ENCODE results near the gene SLC47A2. TPM values are rescaled to one million over a fixed set of nuclear protein-coding genes. Genes with fewer than 3 reads are reported as not detected.

Gene SLC47A2
- total RNA-seq, 2 experiments from 2014 or later = not detected

DNA sequence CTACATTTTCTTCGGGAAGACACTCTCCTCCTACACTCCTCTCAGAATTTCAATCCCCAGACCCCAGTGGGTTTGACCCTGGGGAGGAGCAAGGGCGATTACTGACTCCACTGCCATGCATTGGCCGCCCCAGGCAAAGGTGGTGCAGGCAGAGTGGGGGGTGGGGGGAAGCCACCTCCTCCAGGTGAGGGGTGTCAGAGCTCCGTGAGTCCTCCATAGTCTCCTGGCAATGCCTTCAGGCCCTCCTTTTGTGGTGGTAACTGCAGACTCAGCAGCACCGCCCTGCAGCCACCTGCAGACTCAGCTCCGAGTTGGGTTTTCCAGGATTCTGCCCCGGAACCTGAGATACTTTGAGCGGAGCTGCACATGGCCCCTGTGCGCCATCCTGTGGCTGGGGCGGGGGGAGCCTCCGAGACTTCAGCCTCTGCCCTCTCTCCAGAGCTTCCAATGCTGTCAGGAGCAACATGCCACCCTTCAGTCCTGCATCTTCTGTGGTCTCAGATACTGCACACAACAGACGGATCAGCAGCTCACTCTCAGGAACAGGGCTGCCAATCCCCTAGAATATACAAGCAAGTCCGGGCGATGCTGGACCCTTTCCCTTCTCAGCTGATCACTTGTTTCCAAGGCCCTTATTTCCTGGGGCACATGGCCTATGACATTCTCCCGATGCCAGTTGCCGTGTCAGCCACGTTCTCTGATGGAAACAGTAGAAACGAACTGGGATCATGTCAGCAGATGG, 2.4 kb upstream of the SLC47A2 start:
- ChIA-PET CTCF (ENCODE audit: unreplicated experiment) (no interaction called here), POLR2A (no interaction called here)
- H2AFZ ChIP-seq (ENCODE audit: low read length) = no peak overlapping the region
- H3K79me2 ChIP-seq (ENCODE audit: insufficient read depth, low read depth, low read length) = no peaks in the 10 kb centered on the region
- H3K36me3 ChIP-seq (ENCODE audit: insufficient read depth, low read length) = no peaks in the 10 kb centered on the region
- no peak for TF ChIP-seq EZH2phosphoT487 (IDR thresholded peaks at IDR 0.05; ENCODE audit: borderline replicate concordance, low read depth, low read length)
- TF ChIP-seq, protein P1, sequence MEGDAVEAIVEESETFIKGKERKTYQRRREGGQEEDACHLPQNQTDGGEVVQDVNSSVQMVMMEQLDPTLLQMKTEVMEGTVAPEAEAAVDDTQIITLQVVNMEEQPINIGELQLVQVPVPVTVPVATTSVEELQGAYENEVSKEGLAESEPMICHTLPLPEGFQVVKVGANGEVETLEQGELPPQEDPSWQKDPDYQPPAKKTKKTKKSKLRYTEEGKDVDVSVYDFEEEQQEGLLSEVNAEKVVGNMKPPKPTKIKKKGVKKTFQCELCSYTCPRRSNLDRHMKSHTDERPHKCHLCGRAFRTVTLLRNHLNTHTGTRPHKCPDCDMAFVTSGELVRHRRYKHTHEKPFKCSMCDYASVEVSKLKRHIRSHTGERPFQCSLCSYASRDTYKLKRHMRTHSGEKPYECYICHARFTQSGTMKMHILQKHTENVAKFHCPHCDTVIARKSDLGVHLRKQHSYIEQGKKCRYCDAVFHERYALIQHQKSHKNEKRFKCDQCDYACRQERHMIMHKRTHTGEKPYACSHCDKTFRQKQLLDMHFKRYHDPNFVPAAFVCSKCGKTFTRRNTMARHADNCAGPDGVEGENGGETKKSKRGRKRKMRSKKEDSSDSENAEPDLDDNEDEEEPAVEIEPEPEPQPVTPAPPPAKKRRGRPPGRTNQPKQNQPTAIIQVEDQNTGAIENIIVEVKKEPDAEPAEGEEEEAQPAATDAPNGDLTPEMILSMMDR (conservative IDR thresholded peaks at IDR 0.05; ENCODE audit: low read length) = peak; percentile 45; the same call in 1 of the 2 replicates
- no peak overlapping the region for H3K4me3 ChIP-seq (ENCODE audit: low read depth, low read length, poor library complexity, severe bottlenecking)
- no peak overlapping the region for H3K27ac ChIP-seq (ENCODE audit: low read depth, low read length, poor library complexity, severe bottlenecking)
- no peak for DNase-seq (ENCODE audit: low spot score)
- no peaks in the 10 kb centered on the region for H3K9me2 ChIP-seq (ENCODE audit: insufficient read depth, low read length)
- no peaks in the 10 kb centered on the region for H4K20me1 ChIP-seq (ENCODE audit: insufficient read depth, low read length)
- no TSS peak for BruUV-seq (replicated peaks)
- no peaks in the 10 kb centered on the region for H3K9me3 ChIP-seq (ENCODE audit: low read length)
- H3K4me1 ChIP-seq (ENCODE audit: insufficient read depth, low read length, poor library complexity, severe bottlenecking) = no peaks in the 10 kb centered on the region
- H3K4me2 ChIP-seq (ENCODE audit: low read length) = no peak overlapping the region
- intact Hi-C loops (cut with micrococcal nuclease; ENCODE audit: unreplicated experiment) = no loop called here

DNA sequence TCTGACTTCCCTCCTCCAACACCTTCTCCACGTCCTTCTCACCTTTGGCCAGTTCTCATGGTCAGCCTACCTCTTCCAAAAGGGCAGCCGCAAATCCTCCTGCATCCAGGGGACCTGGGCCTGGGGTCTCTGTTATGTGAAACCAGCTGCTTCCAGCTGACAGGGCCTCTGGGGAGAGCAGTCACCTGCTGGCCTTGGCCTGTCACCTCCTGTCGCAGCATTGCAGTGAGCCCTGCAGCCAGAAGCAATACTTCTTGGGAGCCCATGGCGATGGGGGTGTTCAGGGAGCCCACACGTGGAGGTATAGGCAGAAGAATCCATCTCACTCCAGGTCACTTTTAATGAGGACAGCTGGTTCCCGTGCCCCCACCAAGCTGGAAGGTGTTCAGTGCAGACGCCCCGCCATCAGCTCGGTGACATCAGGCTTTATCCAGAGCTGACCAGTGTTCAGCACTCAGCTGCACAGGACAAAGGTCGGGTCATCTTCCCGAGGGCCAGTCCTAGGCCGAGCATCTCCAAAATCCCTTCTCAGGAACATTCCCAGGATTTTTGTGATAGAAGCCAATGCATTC, 1.7 kb upstream of the SLC47A2 start:
- CTCF ChIA-PET (ENCODE audit: unreplicated experiment) = no interaction called here
- no peak for DNase-seq (ENCODE audit: low spot score)
- POLR2A ChIA-PET = interaction anchor here (0.6 kb wide), 1 partner anchor 71 kb away, joined by 10 read pairs; no protein-coding TSS in a partner anchor
- no peak overlapping the region for H2AFZ ChIP-seq (ENCODE audit: low read length)
- H3K4me1 ChIP-seq (ENCODE audit: insufficient read depth, low read length, poor library complexity, severe bottlenecking) = no peaks in the 10 kb centered on the region
- H3K9me2 ChIP-seq (ENCODE audit: insufficient read depth, low read length) = no peaks in the 10 kb centered on the region
- no peaks in the 10 kb centered on the region for H3K9me3 ChIP-seq (ENCODE audit: low read length)
- H3K79me2 ChIP-seq (ENCODE audit: insufficient read depth, low read depth, low read length) = no peaks in the 10 kb centered on the region
- no peak overlapping the region for H3K27ac ChIP-seq (ENCODE audit: low read depth, low read length, poor library complexity, severe bottlenecking)
- H3K4me3 ChIP-seq (ENCODE audit: low read depth, low read length, poor library complexity, severe bottlenecking) = no peak overlapping the region
- no peaks in the 10 kb centered on the region for H3K36me3 ChIP-seq (ENCODE audit: insufficient read depth, low read length)
- H3K4me2 ChIP-seq (ENCODE audit: low read length) = no peak overlapping the region
- intact Hi-C loops (cut with micrococcal nuclease; ENCODE audit: unreplicated experiment) = no loop called here
- H4K20me1 ChIP-seq (ENCODE audit: insufficient read depth, low read length) = no peaks in the 10 kb centered on the region
- BruUV-seq (replicated peaks) = no TSS peak
- TF ChIP-seq, protein P1 (conservative IDR thresholded peaks at IDR 0.05; ENCODE audit: low read length) = no peak
- TF ChIP-seq EZH2phosphoT487 (IDR thresholded peaks at IDR 0.05; ENCODE audit: borderline replicate concordance, low read depth, low read length) = no peak

DNA sequence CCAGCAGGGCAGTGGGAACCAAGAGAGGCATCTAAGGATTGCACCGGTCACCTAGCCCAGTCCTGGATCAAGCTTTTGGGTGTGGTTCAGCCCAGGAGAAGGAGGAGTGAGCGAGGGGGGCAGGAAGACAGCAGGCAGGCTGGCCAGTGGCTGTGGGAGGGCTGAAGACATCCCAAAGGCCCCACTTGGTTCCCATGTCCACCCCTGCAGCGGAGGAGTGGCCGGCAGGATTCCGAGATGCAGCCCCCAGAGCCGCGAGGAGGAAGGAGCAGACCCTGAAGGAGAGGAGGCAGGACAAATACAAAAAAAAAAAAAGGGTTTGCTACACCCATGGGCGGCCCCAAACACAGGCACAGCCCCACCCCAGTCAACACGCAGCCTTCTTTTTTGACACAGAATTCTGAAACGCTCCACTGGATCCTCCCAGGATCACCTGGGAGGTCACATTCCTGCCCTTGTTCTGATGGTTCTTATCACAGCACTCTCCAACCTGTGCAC, 1.1 kb upstream of the SLC47A2 start:
- no peak overlapping the region for H3K27ac ChIP-seq (ENCODE audit: low read depth, low read length, poor library complexity, severe bottlenecking)
- no peak for TF ChIP-seq EZH2phosphoT487 (IDR thresholded peaks at IDR 0.05; ENCODE audit: borderline replicate concordance, low read depth, low read length)
- TF ChIP-seq, protein P1 (conservative IDR thresholded peaks at IDR 0.05; ENCODE audit: low read length) = no peak
- no peaks in the 10 kb centered on the region for H3K9me3 ChIP-seq (ENCODE audit: low read length)
- intact Hi-C loops (cut with micrococcal nuclease; ENCODE audit: unreplicated experiment) = no loop called here
- H3K4me3 ChIP-seq (ENCODE audit: low read depth, low read length, poor library complexity, severe bottlenecking) = no peak overlapping the region
- H4K20me1 ChIP-seq (ENCODE audit: insufficient read depth, low read length) = no peaks in the 10 kb centered on the region
- H3K9me2 ChIP-seq (ENCODE audit: insufficient read depth, low read length) = no peaks in the 10 kb centered on the region
- no peaks in the 10 kb centered on the region for H3K79me2 ChIP-seq (ENCODE audit: insufficient read depth, low read depth, low read length)
- H3K4me2 ChIP-seq (ENCODE audit: low read length) = no peak overlapping the region
- no peaks in the 10 kb centered on the region for H3K4me1 ChIP-seq (ENCODE audit: insufficient read depth, low read length, poor library complexity, severe bottlenecking)
- ChIA-PET CTCF (ENCODE audit: unreplicated experiment) (no interaction called here), POLR2A (interaction anchor here (0.6 kb wide), 1 partner anchor 72 kb away, joined by 10 read pairs; no protein-coding TSS in a partner anchor)
- no peak overlapping the region for H2AFZ ChIP-seq (ENCODE audit: low read length)
- H3K36me3 ChIP-seq (ENCODE audit: insufficient read depth, low read length) = no peaks in the 10 kb centered on the region
- no TSS peak for BruUV-seq (replicated peaks)
- DNase-seq (ENCODE audit: low spot score) = no peak

Measured in OCI-LY7 (cell line).